ENCODE results near the gene TBC1D14. TPM values are rescaled to one million over a fixed set of nuclear protein-coding genes. Genes with fewer than 3 reads are reported as not detected.

TBC1D14 gene
- total RNA-seq, 2 donors from 2014 or later, result 21.3 to 38.2 TPM

Other genes starting within 250 kb of the TBC1D14 start
- gene S100P, start 215.9 kb upstream of the TBC1D14 start, total RNA-seq, result 1 to 10 TPM in 1 of 2 donors, not detected in 1; 1.7 TPM
- 10 to 100 TPM; 23.1 to 40.5 TPM for gene MRFAP1L1, start 200.0 kb upstream of the TBC1D14 start, total RNA-seq
- 10 to 100 TPM in 1 of 2 donors, 1 to 10 TPM in 1; 7.2 to 15.9 TPM for gene BLOC1S4, start 193.7 kb upstream of the TBC1D14 start, total RNA-seq
- 10 to 100 TPM; 10.2 to 12.4 TPM for gene KIAA0232, start 127.1 kb upstream of the TBC1D14 start, total RNA-seq
- gene TADA2B, start 133.5 kb downstream of the TBC1D14 start, total RNA-seq, result 10 to 100 TPM; 11.8 to 12.7 TPM
- 10 to 100 TPM; 60.7 to 81.9 TPM for gene GRPEL1, start 158.2 kb downstream of the TBC1D14 start, total RNA-seq